ENCODE results near the gene LILRB1.
"Not testable (repeated sequence)": the region's sequence is repeated elsewhere in the genome, so short reads cannot be mapped to it uniquely, and the experiment has no call there.

GRCh38 chr19:54624234-54624633 lies 6.0 kb upstream of the LILRB1 start:
- TF ChIP-seq CTCF (conservative IDR thresholded peaks at IDR 0.05; ENCODE audit: low read depth, low read length); EZH2 (IDR thresholded peaks at IDR 0.05; ENCODE audit: low read length, unreplicated experiment); EZH2phosphoT487 (IDR thresholded peaks at IDR 0.05; ENCODE audit: borderline replicate concordance, low read length): not testable (repeated sequence)
